A673 (cell line): ENCODE data around the gene FSD1.

Experiments used
- CTCF ChIP-seq: fragments of 300-800, 200-600 bp; sonication (generic); conservative IDR thresholded peaks from 2 replicates; pipeline ENCODE4 v1.5.1; 2017; ENCODE audit warnings: low read depth, mild to moderate bottlenecking, antibody characterized with exemption, low read length, moderate library complexity, mixed read lengths
- EZH2 ChIP-seq: fragments of 200-600 bp; sonication (generic); IDR thresholded peaks from 2 replicates; pipeline ENCODE4 v1.6.1; 2017; ENCODE audit warnings: borderline replicate concordance, low read depth, mild to moderate bottlenecking, mixed read lengths, antibody characterized with exemption, low read length; ENCODE audit not compliant: poor library complexity, severe bottlenecking

- TF ChIP-seq CTCF, result no peak
- no peak for TF ChIP-seq EZH2
These were observed 13.1 kb upstream of the FSD1 start for GRCh38 chr19:4291184-4291732.
